NCI-H2227 (cell line): ENCODE measurements around the gene PDZD7.

Source experiments
- DNase-seq: peaks from one replicate; lab custom pipeline; 2025; ENCODE audit not compliant: unreplicated experiment; lab: John Stamatoyannopoulos, UW

PDZD7 gene

DNA sequence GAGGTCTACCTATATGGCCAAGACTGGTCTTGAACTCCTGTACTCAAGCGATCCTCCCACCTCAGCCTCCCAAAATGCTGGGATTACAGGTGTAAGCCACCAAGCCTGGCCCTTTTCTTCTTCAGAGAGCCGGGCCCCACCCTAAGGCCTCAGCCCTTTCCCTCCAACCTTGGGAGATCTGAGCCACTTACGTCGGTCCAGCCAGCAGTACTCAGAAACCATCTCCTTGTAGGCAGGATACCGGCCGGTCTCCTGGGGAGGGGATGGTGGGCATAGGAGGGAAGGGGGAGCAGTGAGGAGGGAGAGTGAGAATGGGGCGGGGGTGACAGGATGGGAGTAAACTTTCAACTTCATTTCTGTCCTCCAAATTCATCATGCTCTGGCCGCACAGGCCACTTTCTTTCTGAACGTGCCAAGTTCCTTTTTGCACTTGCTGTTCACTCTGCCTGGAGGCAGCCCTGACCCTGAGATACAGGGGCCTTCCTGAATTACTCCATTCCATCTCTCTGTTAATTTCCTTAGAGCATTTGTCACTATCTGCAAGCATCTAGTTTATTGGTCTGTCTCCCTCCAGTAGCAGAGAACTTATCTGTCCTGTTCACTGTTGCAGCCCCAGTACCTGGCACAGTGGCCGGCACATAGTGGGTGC is 10.4 kb downstream of the PDZD7 start:
- DNase-seq, result no peak

DNA sequence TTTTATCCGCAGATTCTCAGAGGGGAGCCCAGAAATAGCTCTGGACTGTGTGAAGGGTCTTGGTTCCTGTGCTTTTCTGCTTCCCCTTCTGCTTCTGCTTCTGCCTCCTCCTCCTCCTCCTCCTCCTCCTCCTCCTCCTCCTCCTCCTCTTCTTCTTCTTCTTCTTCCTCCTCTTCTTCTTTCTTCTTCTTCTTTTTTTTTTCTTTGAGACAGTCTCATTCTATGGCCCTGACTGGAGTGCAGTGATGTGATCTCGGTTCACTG is 11.6 kb downstream of the PDZD7 start:
- no peak for DNase-seq

DNA sequence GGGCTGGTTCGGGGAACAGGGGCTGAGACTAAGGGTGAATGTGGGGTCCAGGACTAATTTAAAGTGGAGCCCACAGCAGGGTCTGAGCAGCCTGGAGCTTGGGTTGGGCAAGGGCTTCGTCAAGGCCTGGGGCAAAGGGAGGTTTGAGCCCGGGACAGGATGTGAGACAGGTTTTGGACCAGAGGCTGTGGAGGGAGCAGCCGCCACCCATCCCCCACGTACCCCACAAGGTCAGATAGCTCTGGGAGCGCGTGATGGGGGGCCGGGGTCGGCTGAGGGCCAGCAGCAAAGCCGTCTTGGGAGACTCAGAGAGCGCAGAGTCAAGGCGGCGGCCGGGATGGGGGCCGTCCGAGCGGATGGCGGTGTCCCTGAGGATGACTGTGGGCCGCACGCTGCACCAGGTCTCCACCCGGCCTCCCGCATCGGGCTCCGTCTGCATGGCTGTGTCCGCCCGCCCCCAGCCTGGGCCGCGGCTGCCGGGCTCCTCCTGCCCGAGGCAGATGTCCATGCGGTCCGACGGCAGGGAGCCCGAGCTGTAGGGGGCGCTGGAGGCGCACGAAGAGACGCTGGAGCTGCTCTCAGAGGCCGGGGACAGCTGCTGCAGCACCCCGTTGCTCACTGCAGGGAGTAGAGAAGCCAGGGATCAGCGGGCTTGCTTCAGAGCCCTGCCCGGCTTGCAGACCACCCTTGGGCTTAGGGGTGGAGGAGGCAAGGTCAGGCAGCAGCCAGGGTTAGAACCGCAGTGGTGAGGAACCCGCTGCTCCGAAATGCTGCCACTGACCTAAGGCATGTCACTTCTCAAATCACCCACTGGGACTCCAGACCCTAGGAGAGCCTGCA is 12.1 kb downstream of the PDZD7 start:
- peak; percentile 81 for DNase-seq

DNA sequence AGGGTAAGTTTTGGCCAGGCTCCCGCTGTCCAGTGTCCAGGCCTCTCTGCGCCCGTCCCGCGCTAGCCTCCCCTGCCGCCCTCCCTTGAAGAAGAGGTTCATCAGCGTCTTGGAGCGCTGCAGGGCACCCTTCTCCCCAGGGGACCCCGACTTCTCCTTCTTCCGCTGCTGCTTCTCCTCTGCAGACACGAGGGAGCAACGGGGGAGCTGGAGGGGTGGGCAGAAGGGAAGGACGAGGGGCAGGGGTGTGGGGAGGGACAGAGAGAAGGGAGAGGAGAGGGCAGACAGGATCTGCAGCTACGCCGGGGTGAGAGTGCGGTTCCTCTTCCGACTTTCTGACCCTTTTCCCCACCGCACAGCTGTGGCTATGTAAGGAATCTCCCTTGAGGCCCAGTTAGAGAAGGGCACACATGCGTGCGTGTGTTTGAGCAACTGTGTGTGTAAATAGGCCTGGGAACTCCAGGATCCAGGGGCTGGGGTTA is 12.8 kb downstream of the PDZD7 start:
- no peak for DNase-seq

DNA sequence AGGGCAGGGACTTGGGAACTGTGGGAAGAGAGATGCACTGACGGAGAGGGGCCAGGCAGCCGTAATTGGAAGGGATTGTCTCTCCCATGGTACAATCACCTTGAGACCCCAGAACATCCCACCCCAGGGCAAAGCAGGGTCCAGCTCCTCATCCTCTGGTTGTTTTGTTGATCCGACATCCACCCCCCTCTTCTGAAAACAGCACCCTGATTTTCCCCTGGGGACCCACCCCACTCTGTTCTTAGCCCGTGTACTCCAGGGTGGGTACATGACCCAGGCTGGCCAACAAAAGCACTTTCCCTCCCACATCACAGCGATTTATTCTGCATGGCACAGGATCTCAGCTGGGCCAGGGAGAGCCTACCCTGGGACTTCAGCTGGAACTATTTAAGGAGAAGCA is 14.1 kb downstream of the PDZD7 start:
- DNase-seq, result no peak

DNA sequence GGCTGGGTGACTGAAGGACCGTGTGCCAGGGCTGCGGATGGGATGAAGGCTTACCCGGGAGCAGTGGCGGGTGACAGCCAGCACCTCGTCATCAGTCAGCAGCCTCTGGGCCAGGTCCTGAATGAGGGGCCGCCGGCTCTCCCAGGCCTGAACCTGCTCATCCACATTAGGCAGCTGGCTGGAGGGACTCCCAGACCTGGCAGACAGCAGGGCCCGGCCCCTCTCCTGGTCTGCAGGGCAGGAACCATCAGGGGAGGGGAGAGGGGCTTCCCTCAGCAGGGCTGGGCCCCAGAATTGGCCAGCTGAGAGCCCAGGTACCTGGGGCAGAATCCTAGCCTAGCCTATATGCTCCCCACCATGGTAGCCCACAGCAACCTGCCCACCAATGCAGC is 15.4 kb downstream of the PDZD7 start:
- no peak for DNase-seq

DNA sequence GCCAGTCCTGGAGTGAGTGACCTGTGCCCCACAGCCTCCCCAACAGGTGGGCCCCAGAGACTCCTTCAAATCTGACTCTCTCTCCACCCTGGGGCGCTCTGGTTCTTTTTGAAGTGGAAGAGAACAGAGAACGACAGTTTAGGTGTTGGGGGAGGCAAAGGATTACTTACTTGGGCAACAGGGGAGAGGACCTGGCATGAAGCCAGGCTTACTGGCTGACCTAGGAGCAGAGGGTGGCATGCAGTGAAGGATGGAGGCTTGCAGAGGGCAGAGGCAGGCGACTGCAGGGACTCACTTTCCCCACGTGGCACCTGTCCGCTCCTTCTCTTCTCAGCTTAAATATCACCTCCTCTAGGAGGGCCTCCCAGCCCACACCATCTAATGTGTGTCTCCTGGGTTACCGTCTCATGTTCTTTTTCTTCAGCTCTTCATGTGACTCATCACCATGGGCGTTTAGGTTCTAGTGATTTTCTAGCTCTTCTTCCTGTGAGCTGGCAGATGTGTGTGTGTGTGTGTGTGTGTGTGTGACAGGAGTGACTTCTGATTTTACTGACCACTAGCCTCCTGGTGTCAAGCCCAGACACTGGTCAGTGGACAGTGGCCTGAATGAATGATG is 15.9 kb downstream of the PDZD7 start:
- DNase-seq, result no peak

DNA sequence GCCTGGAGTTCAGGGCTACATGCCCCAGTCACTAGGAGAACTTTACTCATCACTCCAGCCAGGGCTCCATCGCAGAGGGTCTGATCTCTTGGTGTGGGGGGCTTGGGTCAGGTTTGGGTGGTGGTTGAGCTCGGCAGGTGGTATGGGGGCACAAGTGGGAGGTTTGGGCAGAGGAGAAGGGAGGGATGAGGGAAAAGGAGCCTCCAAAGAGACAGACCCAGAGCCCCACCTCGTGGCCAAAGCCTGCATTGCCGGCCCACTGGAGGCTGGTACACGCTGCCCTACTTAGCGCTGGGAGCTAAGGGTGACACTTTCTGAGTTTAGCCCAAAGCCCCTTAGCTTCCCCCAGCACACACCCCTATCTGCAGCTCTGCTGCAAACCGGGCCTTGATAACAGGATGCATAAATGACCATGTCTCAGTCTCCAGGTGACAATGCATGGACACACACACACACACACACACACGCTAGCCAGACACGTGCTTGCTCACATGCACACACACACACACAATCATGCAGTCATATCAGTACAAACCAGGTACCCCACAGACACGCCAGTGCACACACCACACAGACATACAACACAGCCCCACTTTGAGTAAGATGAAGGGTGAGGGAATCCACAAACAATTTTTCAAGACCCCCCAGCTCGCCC is 16.6 kb downstream of the PDZD7 start:
- DNase-seq, result peak; percentile 64

DNA sequence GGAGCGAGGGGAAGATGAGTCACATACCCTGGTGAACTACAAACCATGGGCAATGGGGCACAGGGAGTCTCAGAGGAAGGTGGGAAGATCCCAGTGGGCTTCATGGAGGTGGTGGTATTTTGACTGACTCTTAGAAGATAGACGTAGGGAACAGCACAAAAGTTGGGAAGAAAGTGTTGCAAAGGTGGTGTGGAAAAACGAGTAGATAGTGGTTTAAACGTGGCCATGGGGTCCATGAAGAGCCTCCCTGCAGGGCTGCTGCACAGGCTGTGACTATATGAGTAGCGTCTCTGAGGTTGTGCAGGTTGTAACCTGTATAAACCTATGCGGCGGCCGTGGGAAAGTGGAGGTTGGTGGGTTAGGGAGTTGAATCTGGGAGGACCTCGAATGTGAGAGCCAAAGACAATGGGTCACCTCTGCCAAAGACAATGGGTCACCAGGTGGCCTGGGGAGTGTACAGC is 17.5 kb downstream of the PDZD7 start:
- DNase-seq, result no peak

DNA sequence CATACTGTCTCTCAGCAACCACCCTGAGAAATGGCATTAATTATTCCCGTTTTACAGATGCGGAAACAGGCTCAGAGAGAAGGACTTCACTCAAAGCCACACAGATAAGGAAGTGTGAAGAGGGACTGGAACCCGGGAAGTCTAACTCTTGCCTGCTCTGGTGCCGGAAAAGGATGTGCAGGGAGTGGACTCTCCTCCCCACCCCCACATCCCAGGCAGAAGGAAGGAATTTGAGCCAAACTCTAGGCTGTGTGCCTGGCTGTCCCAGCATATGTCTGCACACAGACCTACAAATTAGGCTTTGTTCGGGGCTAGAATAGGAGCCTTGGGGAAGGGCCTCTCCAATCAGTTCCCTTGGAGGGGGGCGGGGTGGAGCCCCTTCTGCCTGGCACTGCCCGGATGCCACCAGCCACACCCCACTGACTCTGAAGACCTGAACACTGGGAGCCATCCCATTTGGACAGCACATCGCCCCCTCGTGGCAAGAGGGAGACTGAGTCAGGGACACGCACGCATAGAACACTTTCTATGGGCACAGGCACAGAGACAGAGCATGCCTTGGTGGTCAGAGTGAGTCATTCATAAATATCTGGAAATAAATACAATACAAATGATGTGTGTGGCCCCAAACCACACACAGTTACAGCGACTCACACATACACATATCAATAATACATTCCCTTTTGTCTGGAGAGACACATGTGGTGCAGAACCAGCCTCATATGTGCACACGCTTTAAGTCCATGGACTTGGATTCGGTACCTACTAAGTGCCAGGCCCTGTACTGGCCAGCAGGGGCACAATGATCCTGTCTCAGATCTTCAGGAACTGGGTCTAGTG is 18.2 kb downstream of the PDZD7 start:
- DNase-seq, result peak; percentile 81

DNA sequence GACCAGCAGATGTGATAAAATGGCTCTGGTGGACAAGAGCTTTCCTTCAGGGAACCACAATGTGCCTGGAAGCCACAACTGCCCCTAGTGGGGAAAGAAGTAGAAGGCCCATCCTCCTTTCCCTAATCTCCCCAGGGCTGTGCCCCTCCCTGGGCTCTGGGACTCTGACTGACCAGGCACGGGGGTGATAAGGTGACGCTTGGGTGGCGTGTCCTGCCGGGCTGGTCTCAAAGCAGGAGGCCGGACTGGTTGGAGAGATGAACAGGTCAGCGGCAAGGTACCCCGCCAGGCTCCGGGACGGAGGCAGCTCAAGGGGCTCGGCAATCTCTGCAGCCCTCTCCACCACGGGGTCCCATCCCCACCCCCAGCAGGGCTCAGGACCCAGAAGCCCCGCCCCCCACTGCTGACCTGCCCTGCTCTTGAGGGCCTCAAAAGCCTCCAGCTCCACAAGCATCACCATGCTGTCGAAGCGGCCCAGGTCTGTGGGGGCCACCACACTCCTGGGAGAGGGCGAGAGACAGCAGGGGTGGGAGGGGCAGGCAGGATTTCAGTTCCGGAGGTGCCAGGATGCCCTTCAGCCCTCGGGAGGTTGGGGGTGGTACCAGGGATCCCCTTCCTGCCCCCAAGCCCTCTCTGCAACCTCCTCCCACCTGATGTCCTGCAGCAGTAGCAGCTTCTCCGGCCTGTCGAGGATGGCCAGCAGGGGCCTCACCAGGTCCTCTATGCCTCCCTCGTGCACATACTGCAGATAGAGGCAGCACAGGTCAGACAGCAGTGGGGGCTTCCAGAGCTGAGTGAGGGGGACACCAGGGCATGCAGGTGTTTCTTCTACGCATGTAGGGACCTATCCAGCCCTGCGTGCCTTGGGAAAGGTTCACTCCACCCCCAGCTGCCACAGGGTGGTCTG is 19.2 kb downstream of the PDZD7 start:
- DNase-seq, result no peak

DNA sequence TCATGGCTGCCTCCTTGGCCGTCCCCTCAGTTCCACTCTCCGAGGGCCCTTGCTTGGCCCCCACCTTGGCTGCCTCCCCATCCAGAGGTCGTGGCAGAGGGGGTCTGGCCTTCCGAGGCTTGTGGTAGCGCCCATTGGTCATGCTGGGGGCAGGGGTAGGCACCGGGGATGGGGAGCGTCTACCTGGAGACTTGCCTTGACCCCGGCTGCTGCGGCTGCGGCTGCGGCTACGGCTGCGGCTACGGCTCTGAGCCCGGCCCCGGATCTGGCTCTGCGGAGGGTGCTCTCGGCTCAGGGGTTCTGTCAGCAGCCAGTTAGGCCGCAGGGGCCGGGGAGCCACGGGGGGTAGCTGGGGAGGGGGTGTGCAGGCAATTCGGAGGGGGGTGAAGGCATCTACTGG is 20.6 kb downstream of the PDZD7 start:
- DNase-seq, result no peak

DNA sequence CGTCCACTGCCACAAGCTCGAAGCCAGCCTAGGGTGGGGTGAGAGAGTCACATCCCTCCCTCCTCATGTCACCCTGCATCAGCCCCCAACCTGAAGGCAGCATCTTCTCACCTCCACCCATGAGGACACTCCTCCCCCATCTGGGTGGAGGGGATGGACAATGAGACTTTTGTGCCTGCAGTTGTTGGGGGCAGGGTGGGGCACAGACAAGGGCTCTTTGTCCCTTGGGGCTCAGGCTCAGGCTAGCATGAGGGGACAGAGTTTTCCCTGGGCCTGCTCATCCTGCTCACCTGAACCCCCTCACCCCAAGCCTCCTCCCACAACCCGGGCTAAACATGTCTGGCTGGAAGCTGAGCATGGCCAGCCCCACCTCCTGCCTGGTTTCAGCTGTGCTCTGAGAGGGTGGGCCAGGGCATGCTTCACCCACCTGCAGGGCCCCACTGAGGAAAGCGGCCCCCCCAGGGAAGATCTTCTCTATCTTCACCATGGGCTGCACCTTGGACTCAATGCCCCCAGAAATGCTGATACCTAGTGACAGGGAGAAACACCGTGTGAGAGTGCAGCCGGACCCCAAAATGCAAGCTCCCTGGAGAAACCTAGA is 22.0 kb downstream of the PDZD7 start:
- DNase-seq, result no peak

DNA sequence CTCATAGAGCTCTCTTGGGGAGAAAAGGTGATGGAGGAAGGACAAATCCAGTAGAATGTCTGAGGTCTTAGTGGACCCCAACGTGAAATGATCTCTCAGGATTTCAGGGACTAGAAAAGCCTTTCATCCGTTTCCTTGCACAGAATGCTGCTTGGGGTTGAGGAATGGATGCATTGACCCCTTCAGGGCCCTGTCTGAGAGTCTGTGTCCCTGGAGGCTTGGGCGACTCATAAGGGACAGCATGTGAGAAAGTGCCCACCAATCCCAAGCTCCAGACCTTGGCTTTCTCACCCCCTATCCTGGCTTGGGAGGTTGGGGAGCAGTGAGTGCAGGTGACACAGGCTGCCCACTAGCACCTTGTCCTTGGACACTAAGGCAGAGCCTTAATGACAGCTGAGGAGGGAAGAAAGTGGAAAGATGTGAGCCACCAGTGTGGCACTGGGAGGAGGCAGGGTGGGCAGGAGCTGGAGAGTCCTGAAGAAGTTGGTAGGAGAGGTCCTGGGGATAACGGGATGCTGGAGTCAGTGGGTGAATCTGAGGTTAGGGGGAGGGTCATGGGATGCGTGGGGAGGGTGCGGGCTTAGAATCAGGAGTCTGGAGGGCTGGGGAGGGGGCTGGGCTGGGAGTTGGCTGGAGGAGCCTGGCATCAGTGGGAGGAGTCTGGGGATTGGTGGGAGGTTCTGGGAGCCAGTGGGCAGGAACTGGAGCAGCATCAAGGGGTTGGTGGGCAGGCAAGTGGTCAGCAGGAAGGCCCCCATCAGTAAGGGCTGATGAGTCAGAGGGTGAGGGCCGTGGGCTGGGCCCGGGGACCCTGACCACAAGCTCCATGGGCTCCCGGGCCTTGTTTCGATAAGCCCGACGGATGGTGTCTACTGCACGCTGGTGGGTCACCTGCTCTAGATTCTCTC is 22.8 kb downstream of the PDZD7 start:
- no peak for DNase-seq

DNA sequence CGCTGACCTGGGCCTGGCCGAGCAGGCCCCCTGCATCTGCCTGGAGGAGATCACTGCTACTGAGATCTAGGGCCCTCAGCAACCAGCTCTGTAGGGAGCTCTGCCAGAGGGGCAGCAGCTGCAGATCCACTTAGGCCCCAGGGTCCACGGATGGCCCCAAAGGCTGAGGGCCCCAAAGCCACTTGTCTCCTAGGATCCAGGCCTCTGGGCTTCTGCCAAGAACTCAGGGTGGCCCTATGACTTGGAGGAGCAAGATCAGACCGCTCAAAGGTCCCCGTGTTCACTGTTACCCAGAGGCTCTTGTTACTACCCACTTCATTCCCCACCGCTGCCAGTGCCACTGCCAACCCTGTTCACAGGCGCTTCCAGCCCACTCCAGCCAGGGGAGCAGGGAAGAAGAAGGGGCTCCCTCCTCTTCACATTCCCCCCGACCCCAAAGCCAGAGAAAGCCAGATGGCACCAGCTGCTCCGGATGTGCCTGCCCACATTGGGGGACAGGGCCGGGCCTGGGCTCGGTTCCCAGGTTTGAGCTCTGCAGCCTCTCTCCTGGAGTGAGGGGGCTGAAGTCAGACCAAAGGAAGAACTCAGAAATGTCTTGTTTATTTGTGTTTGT is 23.7 kb downstream of the PDZD7 start:
- no peak for DNase-seq

DNA sequence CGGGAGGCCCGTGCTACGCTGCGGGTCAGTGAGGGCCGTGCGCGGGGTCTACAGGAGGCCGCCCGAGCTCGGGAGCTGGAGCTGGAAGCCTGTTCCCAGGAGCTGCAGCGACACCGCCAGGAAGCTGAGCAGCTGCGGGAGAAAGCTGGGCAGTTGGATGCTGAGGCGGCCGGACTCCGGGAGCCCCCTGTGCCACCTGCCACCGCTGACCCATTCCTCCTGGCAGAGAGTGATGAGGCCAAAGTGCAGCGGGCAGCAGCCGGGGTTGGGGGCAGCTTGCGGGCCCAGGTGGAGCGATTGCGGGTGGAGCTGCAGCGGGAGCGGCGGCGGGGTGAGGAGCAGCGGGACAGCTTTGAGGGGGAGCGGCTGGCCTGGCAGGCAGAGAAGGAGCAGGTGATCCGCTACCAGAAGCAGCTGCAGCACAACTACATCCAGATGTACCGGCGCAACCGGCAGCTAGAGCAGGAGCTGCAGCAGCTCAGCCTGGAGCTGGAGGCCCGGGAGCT is 24.3 kb downstream of the PDZD7 start:
- DNase-seq, result no peak

DNA sequence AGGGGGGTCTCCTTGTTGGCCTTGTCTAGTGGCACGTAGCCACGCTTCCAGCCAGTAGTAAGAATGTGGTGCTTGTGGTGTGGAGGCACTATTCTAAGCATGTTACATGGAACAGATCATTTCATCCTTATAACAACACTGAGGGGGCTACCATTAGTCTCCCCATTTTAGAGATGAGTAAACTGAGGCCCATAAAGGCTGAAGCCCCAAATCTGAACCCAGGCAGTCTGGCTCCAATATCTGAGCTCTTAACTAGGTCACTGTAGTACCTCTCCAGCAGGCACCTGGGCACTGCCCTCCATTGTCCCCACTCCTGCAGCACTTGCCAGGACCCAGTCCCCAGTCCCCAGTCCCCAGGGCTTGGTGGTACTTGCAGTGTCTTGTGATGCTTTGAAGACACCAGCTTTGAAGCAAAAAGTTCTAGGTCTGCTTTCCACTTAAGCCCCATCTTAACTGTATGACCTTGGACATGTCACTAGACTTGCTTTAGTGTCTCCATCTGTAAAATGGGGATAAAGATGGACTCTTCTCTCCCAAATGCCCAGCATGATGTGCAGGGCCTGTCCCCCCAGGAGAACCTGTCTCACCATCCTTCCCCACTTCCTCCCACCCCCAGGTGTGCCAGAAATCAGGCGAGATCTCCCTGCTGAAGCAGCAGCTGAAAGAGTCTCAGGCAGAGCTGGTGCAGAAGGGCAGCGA is 24.9 kb downstream of the PDZD7 start:
- DNase-seq, result no peak
